Cardiac muscle cell (in vitro differentiated cells and primary cell): ENCODE measurements around the gene HS3ST3B1. TPM values are rescaled to one million over a fixed set of nuclear protein-coding genes. Genes with fewer than 3 reads are reported as not detected.

Source experiments
- DNase-seq, 2 donors: peaks; one replicate each; pipeline versions ENCODE4 v3.0.0 to v3.0.0-alpha.2; 2010 to 2017; ENCODE audit warnings: low read depth in 1 of 2, low spot score in 1 of 2
- H3K27ac ChIP-seq: fragments of 200-600 bp; sonication (generic); 2 replicates; pipeline ENCODE4 v1.5.1; 2016
- H3K27me3 ChIP-seq: fragments of 200-600 bp; sonication (generic); 2 replicates; pipeline ENCODE4 v1.6.0; 2016; ENCODE audit warnings: control low read depth
- H3K36me3 ChIP-seq: fragments of 200-600 bp; sonication (generic); 2 replicates; pipeline ENCODE4 v1.5.1; 2016; ENCODE audit warnings: control low read depth
- H3K4me1 ChIP-seq: fragments of 200-600 bp; sonication (generic); 2 replicates; pipeline ENCODE4 v1.8.1; 2017; ENCODE audit warnings: low read depth, mild to moderate bottlenecking, mixed run types
- H3K4me3 ChIP-seq: fragments of 200-600 bp; sonication (generic); 2 replicates; pipeline ENCODE4 v1.5.1; 2016; ENCODE audit warnings: mild to moderate bottlenecking
- H3K9me3 ChIP-seq: fragments of 200-600 bp; sonication (generic); 2 replicates; pipeline ENCODE4 v1.5.1; 2017; ENCODE audit warnings: low read depth, mild to moderate bottlenecking, control low read depth
- polyA plus RNA-seq: library from polyadenylated mRNA; unstranded; fragments of >200 nt; fragmentation: Nextera tagmentation; extraction: Ambion mirVana; gene quantifications from 2 replicates; pipeline ENCODE4 v1.2.1, GENCODE V29; 2016
- total RNA-seq: library from RNA; depleted of rRNA; stranded (reverse); fragments of >200 nt; gene quantifications from 2 replicates; pipeline ENCODE4 v1.2.3, GENCODE V29; 2016
- TF ChIP-seq, protein P1 (sequence below): IDR thresholded peaks from 2 replicates; pipeline ENCODE4 v1.5.1; 2012; ENCODE audit warnings: low read depth, mild to moderate bottlenecking, low read length

HS3ST3B1 gene
- total and polyA plus RNA-seq, 2 experiments from 2014 or later, result 2.1 to 7.9 TPM

DNA sequence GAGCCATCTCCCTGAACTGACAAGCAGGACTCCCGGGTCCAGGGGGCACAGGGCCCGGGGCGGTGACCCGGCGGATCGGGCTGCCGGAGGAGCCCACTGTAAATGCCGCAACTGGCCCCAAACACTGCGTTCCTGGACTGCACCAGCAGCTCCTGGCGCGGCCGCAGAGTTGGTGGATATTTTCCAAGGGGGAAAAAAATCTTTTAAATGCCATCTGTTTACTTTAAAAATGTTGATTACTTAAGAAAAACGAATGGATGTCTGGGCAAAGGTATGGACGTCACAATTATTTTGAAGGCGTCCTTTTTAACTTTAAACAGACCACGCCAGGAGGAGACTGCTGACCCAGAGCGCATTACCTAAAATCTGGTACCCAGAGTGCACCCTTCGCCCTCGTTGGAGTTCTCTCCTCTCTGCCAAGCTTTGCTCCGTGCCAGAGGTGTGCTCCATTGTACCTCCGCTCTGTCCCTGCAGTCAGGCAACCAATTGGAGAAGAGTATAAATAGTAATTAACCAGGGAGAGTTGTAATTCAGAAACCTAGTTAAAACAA, 3.4 kb downstream of the HS3ST3B1 start:
- no peaks in the 10 kb centered on the region for H3K9me3 ChIP-seq
- peaks cover 25% of the 10 kb centered on the region for H3K27me3 ChIP-seq
- peak overlapping the region; percentile 67 for H3K4me3 ChIP-seq
- H3K4me1 ChIP-seq, result no peaks in the 10 kb centered on the region
- H3K27ac ChIP-seq, result no peak overlapping the region
- TF ChIP-seq, protein P1, sequence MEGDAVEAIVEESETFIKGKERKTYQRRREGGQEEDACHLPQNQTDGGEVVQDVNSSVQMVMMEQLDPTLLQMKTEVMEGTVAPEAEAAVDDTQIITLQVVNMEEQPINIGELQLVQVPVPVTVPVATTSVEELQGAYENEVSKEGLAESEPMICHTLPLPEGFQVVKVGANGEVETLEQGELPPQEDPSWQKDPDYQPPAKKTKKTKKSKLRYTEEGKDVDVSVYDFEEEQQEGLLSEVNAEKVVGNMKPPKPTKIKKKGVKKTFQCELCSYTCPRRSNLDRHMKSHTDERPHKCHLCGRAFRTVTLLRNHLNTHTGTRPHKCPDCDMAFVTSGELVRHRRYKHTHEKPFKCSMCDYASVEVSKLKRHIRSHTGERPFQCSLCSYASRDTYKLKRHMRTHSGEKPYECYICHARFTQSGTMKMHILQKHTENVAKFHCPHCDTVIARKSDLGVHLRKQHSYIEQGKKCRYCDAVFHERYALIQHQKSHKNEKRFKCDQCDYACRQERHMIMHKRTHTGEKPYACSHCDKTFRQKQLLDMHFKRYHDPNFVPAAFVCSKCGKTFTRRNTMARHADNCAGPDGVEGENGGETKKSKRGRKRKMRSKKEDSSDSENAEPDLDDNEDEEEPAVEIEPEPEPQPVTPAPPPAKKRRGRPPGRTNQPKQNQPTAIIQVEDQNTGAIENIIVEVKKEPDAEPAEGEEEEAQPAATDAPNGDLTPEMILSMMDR, result no peak
- no peak for DNase-seq
- H3K36me3 ChIP-seq, result no peaks in the 10 kb centered on the region

DNA sequence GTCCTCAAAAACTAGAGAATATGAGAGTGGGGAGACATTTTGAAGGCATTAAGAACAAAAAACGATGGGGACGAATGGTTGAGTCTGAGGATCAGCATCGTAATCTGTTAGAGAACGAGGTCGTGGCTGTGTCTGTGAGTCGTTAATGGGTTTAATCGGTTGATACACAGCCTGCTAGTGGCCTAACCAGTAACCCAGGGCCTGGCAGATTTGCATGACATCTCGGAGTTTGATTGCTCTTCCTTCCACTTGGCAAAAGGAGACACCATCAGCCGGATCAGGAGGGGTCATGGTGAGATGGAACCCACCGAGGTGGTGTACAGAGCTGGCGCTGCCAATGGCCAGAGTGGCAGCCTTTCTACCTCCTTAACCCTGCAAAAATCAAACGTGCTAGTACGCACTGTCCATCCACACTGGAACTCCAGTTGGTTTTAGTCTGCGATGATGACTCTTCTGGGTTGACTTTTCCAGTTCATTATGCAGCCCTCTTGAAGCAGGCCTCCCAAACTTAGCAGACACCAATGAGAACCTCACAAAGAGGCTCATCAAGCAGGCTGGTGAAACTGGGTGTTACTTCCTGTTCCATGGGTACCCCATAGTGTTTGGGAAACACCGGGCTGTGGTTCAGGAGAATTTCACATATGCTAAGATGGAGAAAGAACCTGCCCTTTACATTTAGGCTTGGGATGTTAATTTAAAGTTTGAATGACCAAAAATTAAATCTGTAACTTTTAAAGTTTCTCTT, 4.1 kb downstream of the HS3ST3B1 start:
- DNase-seq, result no peak
- Histone ChIP-seq H3K27me3 (peaks cover 19% of the 10 kb centered on the region), H3K4me1 (no peaks in the 10 kb centered on the region), H3K36me3 (no peaks in the 10 kb centered on the region), H3K4me3 (peak overlapping the region; percentile 67), H3K9me3 (no peaks in the 10 kb centered on the region), H3K27ac (no peak overlapping the region)
- TF ChIP-seq, protein P1, result no peak

DNA sequence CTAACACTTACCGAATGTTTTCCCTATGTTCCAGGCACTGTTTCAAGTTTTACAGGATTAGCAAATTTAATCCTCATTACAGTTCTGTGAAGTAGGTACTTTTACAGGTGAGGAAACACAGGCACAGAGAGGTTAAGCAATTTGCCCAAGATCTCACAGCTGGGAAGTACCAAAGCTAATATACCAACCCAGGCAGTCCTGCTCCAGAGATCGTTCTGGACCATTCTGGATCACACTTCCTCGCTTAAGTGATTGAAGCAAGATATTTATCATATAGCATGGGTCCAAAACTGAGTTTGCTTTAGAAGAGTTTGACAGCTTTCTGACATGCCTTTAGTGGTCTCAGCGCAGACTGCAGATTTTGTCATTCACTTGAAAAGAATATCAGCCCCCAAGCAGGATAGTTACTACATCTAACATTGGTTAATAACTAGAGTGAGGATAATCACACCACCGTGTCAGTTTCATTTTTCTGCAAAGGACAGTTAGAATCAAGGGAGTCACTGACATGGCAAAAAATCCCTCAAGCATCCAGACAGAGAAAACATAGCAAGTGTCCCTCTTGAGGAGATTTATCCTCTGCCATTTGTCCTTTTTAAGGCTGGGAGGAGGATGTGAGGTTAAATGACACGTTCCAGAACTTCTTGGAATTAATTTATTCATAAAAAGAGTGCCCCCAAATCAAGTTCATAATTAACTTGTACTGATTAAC, 5.1 kb downstream of the HS3ST3B1 start:
- H3K27ac ChIP-seq, result no peak overlapping the region
- H3K4me3 ChIP-seq, result no peak overlapping the region
- DNase-seq, result no peak
- H3K9me3 ChIP-seq, result no peaks in the 10 kb centered on the region
- TF ChIP-seq, protein P1, result no peak
- no peaks in the 10 kb centered on the region for H3K36me3 ChIP-seq
- H3K27me3 ChIP-seq, result peaks cover 17% of the 10 kb centered on the region
- H3K4me1 ChIP-seq, result no peaks in the 10 kb centered on the region

DNA sequence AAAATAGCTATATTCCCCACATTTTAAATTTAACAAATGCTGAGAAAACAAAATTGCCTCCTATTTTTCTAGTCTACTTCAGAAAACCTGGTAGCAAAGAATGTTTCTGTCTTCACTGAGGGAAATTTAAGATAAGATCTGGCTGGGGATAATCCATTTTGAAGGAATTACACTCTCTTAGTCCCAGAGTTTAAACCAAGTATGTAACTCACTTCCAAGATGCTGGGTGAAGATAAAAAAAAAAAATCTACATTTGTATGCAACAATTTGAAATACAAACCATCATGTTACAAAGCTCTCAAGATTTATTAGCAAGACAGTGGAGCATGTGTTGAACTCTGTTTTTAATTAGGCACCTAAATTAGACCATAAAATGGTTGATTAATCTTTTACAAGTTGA, 5.7 kb downstream of the HS3ST3B1 start:
- Histone ChIP-seq H3K9me3 (no peaks in the 10 kb centered on the region), H3K4me1 (no peaks in the 10 kb centered on the region), H3K36me3 (no peaks in the 10 kb centered on the region), H3K27me3 (peaks cover 17% of the 10 kb centered on the region), H3K27ac (no peak overlapping the region), H3K4me3 (no peak overlapping the region)
- TF ChIP-seq, protein P1, result no peak
- DNase-seq, result no peak

DNA sequence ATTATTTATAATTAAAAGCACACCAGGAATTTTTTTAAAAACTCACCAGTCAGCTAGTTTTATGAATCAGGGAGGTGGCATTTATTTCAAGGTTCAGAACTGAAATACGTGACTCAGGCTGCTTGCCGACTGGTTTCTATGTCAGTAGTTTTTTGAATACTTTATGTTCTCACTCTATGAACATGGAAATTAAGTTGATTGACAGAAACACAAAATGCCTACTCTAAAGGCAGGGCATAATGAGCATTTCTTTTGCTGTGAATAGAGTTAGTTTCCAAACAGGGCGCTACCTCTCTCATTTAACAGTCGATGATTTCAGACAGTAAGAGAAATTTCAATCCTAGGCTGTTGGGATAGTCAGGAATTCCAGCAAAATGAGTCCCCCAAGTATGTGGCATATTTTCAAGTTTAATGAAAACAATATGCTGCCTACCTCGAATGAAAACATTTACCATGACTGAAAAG, 6.7 kb downstream of the HS3ST3B1 start:
- no peaks in the 10 kb centered on the region for H3K4me1 ChIP-seq
- no peak overlapping the region for H3K4me3 ChIP-seq
- H3K27me3 ChIP-seq, result peaks cover 17% of the 10 kb centered on the region
- no peaks in the 10 kb centered on the region for H3K9me3 ChIP-seq
- no peaks in the 10 kb centered on the region for H3K36me3 ChIP-seq
- TF ChIP-seq, protein P1, result no peak
- H3K27ac ChIP-seq, result no peak overlapping the region
- DNase-seq, result peak in 1 of 2 donors; percentile 60
